ENCODE data around the gene FAM174B.

FAM174B gene

GRCh38 chr15:92664178-92664900 lies 8.8 kb upstream of the FAM174B start:
- DNase-seq, result no peak

- DNase-seq, result no peak
Observed at GRCh38 chr15:92663250-92663951, 7.8 kb upstream of the FAM174B start.

- DNase-seq, result no peak
Observed at GRCh38 chr15:92662762-92663161, 7.2 kb upstream of the FAM174B start.

- no peak for DNase-seq
Observed at GRCh38 chr15:92661956-92662355, 6.4 kb upstream of the FAM174B start.

- no peak for DNase-seq
Observed at GRCh38 chr15:92661069-92661468, 5.5 kb upstream of the FAM174B start.

GRCh38 chr15:92657486-92657885 lies 1.9 kb upstream of the FAM174B start:
- no peak for DNase-seq

- DNase-seq, result no peak
Observed at GRCh38 chr15:92656089-92656488, 514 bp upstream of the FAM174B start.

GRCh38 chr15:92654662-92655061 lies 913 bp downstream of the FAM174B start:
- no peak for DNase-seq

- no peak for DNase-seq
Observed at GRCh38 chr15:92653836-92654539, 1.6 kb downstream of the FAM174B start.

- no peak for DNase-seq
Observed at GRCh38 chr15:92653366-92653765, 2.2 kb downstream of the FAM174B start.

- no peak for DNase-seq
Observed at GRCh38 chr15:92652576-92652966, 3.0 kb downstream of the FAM174B start.

GRCh38 chr15:92651877-92652575 lies 3.5 kb downstream of the FAM174B start:
- DNase-seq, result no peak

- no peak for DNase-seq
Observed at GRCh38 chr15:92650966-92651365, 4.6 kb downstream of the FAM174B start.

- DNase-seq, result no peak
Observed at GRCh38 chr15:92650256-92650655, 5.3 kb downstream of the FAM174B start.

GRCh38 chr15:92648190-92648875 lies 7.2 kb downstream of the FAM174B start:
- no peak for DNase-seq

- no peak for DNase-seq
Observed at GRCh38 chr15:92647467-92648163, 8.0 kb downstream of the FAM174B start.

GRCh38 chr15:92646216-92646615 lies 9.4 kb downstream of the FAM174B start:
- DNase-seq, result no peak

- DNase-seq, result no peak
Observed at GRCh38 chr15:92645731-92646130, 9.8 kb downstream of the FAM174B start.

GRCh38 chr15:92645051-92645631 lies 10.4 kb downstream of the FAM174B start:
- DNase-seq, result peak; percentile 38

GRCh38 chr15:92643849-92644815 lies 11.4 kb downstream of the FAM174B start:
- DNase-seq, result no peak
